Hippocampal formation (tissue), 2 donors: Measurements from ENCODE around the gene NOTCH4.

Experiments used
- DNase-seq, 2 donors: peaks; one replicate each; lab custom pipeline; 2025; lab: John Stamatoyannopoulos, UW

Gene NOTCH4

DNA sequence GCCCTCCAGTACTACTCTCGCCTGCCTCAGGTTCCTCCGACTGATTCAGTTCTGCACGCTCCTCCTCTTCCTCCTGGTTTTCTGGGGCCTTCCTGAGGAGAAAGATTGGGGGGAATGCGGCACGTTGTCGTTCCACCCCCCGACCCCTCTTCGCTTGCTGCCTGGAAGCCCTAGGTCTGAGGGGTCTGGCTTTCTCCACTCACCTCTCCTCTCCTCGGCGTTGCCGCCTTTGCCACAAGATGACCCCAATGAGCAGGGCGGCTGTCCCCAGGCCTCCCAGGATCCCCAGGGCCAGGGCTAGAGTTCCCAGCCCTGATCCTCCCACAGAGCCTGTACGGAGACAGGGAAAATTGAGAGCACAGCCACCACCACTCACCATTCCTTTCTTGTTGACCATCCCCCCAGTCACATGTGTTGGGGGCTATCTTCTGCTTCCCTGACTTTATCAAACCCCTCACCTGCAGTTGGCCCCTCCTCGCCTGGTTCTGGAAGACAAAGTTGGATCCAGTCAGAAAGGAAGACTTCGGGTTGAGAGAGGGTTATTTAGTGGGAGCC, 42.6 kb downstream of the NOTCH4 start:
- DNase-seq, result no peak

DNA sequence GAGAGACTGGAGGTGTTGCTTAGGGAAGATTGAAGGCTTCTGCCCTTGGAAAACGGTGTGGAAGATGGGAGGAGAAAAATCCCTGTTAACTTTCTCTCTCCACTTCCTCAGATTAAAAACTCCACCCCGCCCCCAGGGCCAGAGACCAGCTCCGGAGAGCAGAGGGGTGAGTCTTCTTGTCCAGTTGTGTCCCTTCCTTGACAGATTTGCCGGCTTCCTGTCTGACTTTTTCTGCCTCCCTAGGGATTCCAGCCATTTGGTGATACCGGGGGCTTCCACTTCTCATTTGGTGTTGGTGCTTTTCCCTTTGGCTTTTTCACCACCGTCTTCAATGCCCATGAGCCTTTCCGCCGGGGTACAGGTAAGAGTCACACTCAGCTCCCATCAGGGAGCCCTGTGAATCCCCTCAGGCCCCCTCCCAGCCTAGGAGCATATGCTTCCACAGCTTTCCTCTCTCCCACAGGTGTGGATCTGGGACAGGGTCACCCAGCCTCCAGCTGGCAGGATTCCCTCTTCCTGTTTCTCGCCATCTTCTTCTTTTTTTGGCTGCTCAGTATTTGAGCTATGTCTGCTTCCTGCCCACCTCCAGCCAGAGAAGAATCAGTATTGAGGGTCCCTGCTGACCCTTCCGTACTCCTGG, 44.0 kb downstream of the NOTCH4 start:
- DNase-seq, result no peak

DNA sequence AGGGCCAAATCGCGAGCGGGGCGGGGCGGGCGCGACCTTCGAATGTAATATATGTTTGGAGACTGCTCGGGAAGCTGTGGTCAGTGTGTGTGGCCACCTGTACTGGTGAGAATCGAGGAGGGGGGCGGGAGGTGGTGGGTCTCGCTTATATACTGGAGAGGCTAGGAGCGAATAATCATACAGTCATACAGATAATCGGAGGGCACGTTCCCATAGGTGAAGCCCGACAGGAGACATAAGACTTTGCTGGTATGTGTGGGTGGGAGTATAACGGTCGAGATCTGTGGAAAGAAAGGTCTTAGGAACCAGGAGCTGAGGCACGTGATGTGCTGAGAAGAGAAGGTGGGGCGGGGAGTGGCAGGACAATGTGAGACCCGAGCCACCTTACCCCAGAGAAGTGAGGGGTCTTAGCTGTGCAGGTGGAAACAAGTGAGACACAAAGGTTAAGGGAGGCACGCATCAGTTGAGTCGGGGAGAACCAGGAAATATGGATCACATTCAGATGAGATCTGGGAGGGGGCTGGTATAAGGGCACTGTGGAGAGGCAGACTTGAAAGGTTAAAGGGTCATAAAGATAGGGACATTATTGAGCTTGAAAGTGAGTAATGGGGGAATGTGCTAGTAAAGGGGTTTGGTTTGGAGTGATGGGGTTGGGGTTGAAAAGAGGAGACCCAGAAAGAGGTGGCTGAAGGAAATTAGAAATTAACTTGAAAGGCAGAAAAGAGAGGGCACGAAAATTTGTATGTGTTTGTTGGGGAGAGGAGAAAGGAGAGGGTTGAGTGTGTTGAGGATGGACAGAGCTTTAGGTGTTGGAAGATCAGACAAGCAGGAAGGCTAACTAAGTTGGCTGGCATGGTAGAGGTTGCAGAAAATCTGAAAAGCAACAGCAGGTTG, 45.1 kb downstream of the NOTCH4 start:
- no peak for DNase-seq

DNA sequence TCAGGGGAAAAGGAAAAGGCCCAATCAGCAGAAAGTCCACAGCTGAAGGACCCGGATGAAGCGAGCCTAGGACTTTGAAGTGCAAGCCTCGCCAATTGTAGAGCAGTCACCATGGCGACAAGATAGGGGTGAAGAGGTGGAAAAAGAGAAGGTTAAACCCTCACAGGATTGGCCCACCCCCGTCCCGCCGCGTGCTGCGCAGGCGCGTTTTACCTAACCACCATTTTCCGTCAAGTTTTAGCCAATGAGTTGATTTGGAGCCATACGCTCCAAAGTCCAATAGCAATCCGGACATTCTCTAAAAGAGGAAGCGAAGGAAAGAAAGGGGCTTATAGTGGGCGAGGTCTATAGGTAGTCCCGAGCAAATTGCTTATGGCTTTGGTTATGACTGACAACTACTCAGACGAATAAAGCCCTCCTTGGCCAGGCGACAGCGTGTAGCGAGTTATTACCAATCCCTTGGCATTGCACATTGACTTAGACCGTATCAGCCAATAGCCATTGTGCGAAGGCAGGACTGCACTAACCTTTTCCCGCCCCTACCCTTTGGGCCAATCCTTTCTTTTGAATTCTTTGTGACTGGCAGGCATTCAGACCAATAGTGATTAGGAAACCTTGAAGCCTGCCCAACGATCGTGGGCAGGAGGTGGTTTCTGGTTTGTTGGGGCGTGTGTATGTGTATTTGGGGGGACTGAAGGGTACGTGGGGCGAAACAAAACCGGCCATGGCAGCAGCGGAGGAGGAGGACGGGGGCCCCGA, 45.9 kb downstream of the NOTCH4 start, which contains the start of gene RNF5:
Gene RNF5, plus strand, starts transcription at position 618 of the 759 bp plus-strand sequence. Its CDS starts 107 bp downstream, at position 725.
- DNase-seq, result peak; percentile 98 to 100

DNA sequence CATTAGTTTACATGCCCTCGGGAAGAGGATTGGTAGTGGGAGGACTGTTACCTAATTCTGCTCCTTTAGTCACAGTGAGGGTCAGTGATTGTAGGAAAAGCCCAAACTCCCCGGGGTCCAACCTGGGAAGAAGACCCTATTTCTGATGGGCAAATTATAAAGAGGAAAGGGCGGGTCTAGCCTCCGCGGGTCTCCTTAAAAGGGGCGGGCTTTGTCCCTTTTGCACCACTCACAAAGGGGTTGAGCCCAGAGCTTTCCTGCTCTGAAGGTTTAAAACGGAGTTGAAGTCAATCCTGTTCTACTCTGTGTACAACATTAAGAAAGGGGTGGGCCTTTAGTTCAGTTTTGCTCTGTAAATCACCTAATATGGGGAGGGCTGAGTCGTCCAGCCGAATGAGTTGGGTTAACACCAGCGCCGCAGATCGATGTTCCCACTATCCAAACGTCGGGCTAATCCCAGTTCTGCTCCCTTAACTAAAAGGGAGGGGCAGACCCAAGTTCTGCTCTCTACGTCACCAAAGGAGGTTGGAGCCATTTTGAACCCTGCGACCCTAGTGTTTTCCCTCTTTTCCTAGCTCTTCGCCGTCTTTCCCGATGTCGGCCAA, 46.6 kb downstream of the NOTCH4 start:
- DNase-seq, result no peak

DNA sequence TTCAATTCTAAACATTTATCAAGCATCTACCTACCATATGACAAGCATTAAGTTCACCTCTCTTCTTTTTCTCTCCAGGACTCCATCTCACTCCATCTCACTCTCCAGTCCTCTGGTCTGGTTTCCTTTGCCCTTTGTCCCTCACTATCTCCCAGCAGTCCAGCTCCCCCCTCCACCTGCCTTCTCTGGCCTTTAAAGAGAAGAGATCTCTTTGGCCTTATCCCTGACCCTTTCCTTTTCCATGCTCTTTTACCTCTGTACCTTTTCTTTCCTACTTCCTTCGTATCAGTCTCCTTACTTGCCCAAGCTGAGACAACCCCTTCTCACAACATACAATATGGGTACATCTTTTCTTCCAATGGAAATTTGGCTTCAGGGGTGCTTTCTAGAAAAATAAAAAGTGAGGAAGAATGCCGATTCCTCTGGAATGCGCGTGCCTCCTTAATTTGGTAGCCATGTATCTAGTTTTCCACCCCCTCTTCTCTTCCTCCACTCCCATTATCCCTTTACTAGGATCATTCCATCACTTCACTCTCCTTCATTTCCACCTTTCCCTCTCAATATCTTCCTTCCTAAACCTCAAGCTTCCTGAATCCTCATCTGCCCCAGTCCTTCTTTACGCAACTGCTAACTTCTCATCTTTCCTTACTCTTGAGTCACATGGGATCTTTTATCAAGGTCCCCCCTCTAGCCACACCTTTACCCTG, 47.2 kb downstream of the NOTCH4 start:
- DNase-seq, result no peak

DNA sequence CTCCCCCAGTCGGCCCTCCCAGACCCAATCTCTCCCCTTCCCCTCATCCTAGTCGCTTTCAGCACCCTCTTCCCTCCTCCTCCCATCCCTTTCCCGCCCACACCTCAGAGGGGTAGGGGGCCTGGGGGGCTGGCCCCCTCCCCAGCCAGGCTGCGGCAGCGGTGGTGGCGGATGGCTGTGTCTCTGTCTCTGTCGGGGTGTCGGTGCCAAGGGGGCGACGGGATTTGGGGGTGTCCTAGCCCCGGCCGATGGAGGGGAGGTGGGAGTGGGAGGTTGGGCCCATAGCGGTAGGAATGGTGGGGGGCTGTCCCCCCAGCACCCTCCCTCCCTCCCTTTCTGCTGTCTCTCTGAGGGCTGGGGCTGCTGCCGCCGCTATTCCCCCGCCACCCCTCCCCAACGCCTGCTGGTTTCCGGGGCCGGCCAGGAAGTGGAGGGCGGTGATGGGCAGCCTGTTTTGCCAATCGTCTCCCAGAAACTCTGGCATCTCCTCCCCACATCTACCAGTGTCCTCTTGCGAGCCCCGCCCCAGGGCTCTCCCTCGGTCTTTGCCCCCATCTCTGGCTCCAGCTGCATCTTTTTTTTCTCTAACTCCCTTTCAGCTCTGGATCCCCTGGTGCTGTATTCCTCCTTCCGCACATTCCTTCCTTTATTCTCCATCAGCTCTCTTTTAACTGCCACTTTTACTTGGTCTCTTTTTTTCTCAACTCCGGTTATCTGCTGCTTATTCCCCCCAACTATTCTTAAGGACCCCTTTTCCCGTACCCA, 48.0 kb downstream of the NOTCH4 start, which contains the start of gene AGPAT1:
Gene AGPAT1, minus strand, starts transcription at position 374 of the 765 bp plus-strand sequence. CDS start 4,588 bp downstream, outside the sequence.
- peak; percentile 98 for DNase-seq

DNA sequence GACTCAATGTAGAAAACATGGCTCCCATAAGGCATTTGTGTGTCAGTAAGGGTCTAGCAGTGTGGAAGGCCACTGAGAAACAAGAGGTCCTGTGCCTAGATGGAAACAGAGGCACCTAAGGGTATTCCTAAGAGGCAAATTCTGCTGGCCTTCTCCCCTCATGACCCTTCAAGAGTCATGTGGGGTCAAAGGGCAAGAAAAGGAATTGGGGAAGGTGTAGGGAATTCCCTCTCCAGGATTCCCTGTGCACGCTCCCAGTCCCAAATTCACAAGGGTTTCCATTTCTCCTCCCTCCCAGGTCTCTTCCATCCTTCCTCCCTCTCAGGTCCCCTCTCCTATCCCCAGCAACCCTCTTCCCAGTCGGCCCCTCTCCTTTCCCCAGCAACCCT, 48.6 kb downstream of the NOTCH4 start:
- DNase-seq, result no peak

DNA sequence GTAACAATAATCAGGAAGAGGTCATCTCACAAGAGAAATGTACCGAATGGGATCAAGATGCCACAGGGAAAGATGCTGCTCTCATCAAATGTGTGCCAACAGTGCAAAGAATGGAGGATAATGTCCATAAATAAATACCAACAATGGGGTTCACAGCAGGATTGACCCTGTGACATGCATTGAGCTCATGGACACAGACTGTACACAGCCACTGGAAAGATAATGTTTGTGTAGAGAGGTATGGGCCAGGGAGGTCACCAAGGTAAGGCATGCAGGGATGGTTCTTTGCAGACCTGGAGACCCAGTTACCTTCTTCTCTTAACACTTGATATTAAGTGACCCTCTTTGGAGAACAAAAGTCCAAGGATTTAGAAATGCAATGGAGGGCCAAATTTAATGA, 49.5 kb downstream of the NOTCH4 start:
- no peak for DNase-seq

DNA sequence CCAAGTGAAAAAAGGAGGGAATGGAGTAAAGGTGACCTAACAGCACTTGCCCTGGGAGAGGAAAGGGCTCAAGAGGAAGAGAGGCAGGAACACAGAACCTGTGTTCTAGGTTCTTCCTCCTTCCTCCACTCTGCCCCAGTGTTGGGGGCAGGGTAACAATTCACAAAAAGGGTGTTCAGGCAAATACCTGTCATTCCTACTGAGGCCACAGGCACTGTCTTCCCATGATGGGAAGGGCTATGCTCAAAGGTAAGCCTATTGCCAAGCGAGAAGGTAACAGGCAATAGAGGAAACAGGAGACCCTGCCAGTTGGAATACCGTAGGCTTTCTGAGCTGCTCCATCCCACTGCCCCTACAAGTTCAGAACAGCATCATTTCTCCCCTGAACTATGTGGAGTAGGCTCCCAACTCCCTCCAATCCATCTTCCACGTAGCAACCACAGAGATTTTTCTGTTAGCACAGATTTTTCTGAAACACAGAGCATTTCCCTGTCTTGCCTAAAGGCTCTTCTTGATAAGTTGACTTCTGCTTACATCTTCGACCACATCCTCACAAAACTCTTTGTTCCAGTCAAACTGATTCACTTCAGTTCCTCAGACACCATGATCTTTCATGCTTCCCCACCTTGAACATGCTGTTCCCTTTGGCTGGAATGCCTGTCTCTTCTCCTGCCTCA, 50.7 kb downstream of the NOTCH4 start:
- no peak for DNase-seq

DNA sequence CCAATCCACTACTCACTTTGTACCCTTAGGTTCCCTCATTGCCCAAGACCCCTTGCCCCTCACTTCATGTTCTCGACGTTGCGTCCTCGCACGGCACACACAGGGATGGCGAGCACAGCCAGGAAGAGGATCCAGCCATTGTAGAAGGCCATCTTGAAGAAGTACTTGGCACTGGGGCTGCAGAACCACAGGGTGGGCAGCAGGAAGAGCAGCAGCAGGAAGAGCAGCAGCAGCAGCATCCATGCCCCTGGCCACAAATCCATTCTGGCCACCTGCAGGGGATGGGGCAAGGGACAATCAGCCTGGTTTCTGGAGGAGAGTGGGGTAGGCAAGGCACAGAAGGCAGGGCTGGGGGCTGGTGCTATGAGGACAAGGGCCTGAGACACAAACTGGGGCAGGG, 52.6 kb downstream of the NOTCH4 start:
- no peak for DNase-seq

DNA sequence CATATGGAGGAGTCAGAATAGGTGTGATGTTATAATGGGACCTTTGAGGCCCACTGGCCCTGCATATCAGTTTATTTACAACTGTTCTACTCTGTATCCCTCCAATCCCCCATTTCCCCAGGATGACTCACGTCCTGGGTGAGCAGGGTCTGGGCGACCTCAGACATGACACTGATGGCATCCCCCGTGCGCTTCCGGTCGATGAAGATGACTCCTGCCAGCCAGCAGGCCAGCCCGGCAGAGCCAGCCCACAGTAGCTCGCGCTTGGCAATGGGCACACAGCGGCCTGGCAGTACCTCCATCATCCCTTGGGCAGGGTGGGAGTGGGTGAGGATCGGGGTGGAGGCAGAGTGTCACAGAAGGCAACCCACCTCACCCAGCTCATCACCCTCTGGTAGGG, 53.6 kb downstream of the NOTCH4 start:
- DNase-seq, result no peak

DNA sequence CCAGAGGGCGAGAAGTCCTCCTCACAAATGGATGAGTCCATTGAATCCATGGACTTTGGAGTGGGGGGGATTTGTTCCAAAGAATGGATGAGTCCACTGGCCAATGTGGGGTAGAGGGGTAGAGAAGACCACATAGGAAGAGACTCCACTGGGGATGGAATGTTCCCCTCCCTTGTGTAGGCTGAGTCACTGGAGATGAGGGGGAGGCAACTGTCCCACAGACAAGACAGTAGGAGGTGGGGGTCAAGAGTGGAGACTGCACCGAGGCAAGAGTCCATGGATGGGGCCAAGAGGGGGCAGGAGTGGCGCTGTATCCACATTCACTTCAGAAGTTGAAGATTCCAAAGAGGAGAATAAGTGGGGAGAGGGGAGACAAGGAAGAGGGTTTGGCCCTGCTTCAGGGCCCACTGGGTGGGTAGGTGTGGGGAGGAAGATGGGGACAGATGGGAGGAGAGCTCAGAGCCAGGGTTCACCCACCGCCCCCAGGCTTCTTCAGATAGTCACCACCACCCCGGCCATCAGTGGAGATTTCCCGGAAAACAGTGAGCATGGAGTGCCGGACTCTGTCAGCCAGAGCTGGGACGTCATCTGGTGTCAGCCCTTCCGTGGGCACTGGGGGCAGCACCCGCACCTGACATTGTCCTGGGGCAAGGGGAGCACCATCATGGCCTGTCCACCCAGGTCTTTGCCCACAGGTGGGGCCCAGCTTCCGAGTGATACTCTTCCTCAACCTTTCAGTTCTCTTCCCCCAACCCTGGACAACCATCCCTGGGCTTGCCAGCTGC, 54.9 kb downstream of the NOTCH4 start:
- DNase-seq, result no peak

DNA sequence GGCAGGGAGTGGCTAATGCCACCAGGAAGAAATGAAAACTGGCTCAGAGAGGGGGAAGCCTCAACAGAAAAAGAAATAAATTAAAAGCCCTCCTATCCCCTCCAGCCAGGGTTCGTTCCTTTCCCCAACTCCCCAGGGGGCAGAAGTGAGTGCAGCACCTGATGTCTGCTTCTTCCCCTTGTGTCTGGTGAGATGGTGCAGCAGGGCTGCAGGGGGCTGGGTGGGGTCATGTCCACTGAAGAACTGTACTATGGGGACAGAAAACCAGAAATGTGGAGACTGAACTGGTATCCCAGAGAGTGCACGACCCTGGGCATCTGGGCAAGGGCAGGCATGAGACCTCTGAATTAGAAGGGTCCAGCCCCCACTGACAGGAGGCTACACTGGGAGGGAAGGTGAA, 55.5 kb downstream of the NOTCH4 start:
- DNase-seq, result no peak

DNA sequence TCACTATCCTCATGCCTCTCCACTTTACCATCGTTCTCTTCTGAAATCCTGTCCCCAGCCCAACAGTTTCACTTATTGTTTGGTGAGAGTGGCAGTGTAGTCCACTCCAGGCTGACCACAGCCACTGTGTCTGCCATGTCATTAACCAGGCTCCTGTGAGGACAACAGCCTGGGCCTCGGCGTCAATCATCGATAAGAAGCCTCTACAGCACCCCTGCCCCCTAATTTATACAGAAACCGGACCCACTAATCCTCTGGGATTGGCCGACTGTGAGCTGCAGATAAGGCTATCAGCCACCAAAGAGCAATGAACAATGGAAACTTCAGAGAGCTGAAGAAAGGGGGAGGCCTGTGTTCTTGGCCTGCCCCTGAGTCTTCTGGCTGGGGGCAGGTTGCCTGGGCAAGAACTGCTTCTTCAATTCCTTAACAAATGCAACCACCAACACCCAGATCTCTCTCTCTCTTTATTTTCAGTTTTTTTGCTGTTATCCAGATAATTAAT, 56.1 kb downstream of the NOTCH4 start:
- no peak for DNase-seq

DNA sequence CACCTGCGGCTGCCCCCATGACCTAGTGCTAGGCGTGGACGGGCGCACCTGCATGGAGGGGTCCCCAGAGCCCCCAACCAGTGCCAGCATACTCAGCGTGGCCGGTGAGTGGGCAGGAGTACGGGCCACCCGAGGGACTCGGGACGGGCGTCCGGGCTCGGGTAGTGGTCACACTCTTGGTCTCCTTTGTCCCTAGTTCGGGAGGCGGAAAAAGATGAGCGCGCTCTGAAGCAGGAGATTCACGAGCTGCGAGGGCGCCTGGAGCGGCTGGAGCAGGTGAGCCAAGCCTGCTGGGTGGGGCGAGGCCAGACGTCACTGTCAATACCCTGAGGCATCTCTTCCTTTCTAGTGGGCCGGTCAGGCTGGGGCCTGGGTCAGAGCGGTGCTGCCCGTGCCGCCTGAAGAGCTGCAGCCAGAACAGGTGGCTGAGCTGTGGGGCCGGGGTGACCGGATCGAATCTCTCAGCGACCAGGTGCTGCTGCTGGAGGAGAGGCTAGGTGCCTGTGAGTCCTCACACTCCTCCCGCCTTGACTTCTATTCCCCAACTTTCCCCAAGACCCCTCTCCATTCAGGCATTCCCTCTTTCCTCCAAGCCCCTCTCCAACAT, 56.6 kb downstream of the NOTCH4 start:
- DNase-seq, result no peak

DNA sequence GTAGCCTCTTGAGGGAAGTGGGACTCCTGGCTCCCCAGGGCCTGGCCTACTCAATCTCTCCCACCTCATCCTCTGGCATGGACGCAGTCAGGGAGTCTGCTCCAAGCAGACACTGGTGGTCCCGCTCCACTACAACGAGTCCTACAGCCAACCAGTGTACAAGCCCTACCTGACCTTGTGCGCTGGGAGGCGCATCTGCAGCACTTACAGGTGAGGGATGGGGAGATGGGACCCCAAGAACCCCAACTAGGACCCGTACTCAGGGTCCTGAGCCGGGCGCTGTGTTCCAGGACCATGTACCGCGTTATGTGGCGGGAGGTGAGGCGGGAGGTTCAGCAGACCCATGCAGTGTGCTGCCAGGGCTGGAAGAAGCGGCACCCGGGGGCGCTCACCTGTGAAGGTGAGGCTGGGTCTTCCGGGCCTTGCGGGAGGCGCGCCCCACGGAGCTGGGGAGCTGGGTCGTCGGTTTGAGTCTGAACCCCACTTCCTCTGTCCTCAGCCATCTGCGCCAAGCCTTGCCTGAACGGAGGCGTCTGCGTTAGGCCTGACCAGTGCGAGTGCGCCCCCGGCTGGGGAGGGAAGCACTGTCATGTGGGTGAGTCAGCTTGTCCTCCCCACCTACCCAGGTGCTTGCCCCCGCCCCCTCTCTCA, 57.3 kb downstream of the NOTCH4 start:
- no peak for DNase-seq

DNA sequence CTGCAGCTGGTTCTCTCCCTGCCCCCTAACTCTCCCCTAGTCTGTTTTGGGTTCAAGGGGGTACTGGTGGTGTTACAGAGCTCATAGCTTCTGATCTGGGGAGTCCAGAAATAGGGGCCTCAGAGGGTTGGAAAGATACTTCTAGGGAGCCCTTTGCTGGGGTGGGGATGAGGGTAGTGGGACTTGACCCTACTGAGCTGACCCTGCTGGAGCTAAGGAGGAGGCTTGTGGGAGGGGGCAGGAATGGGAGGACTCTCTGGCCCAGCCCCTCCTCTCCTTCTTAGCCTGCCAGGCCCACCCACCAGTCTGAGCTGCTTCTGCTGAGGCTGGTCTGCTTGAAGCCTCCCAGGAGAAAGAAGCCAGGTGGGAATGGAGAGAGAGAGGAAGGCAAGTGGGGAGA, 59.6 kb downstream of the NOTCH4 start, which contains the start of gene EGFL8:
Gene EGFL8, plus strand, starts transcription at position 301 of the 400 bp plus-strand sequence. CDS start 1,571 bp downstream, outside the sequence.
- DNase-seq, result no peak
